MM.1S (cell line): Measurements from ENCODE around the gene GNAQ.

Source experiments
- CTCF ChIP-seq: fragments of 300-600 bp; sonication (generic); IDR thresholded peaks from 2 replicates; pipeline ENCODE4 v1.5.1; 2016; ENCODE audit warnings: antibody characterized with exemption, low read length, mixed read lengths
- EZH2 ChIP-seq: fragments of 300-600 bp; sonication (generic); optimal IDR thresholded peaks from 2 replicates; pipeline ENCODE3; 2017; ENCODE audit warnings: low read depth, mild to moderate bottlenecking, antibody characterized with exemption, low read length, mixed read lengths

GRCh38 chr9:77783518-77783917 is 248.1 kb downstream of the GNAQ start:
- TF ChIP-seq EZH2 (no peak), CTCF (no peak)
